Karpas-422 (cell line): ENCODE data around the gene PFKFB2. TPM values are rescaled to one million over a fixed set of nuclear protein-coding genes. Genes with fewer than 3 reads are reported as not detected.

Experiments
- DNase-seq: peaks from one replicate; pipeline ENCODE4 v3.0.0-alpha.2; 2015
- H2AFZ ChIP-seq: fragments of 200-600 bp; sonication (generic); 2 replicates; pipeline ENCODE4 v1.6.1; 2014; ENCODE audit warnings: antibody characterized with exemption, low read length, mixed read lengths
- H3K27ac ChIP-seq: fragments of 200-600 bp; sonication (generic); 2 replicates; pipeline ENCODE4 v1.5.1; 2014; ENCODE audit warnings: mild to moderate bottlenecking, low read length, moderate library complexity
- H3K27me3 ChIP-seq: fragments of 200-600 bp; sonication (generic); 2 replicates; pipeline ENCODE4 v1.6.1; 2014; ENCODE audit warnings: low read length, mixed read lengths
- H3K36me3 ChIP-seq: fragments of 200-600 bp; sonication (generic); 2 replicates; pipeline ENCODE4 v1.6.1; 2014; ENCODE audit warnings: low read length, mixed read lengths; ENCODE audit not compliant: insufficient read depth
- H3K4me1 ChIP-seq: fragments of 200-600 bp; sonication (generic); 2 replicates; pipeline ENCODE4 v1.6.1; 2014; ENCODE audit warnings: mild to moderate bottlenecking, low read length, mixed read lengths
- H3K4me2 ChIP-seq: fragments of 200-600 bp; sonication (generic); 2 replicates; pipeline ENCODE4 v1.6.1; 2014; ENCODE audit warnings: low read length, low read depth, mild to moderate bottlenecking; ENCODE audit not compliant: poor library complexity, severe bottlenecking
- H3K4me3 ChIP-seq: fragments of 200-600 bp; sonication (generic); 2 replicates; pipeline ENCODE4 v1.5.1; 2014; ENCODE audit warnings: mild to moderate bottlenecking, antibody characterized with exemption, low read length, mixed read lengths
- H3K79me2 ChIP-seq: fragments of 200-600 bp; sonication (generic); 2 replicates; pipeline ENCODE4 v1.6.1; 2014; ENCODE audit warnings: mild to moderate bottlenecking, low read length, mixed read lengths
- H3K9ac ChIP-seq: fragments of 200-600 bp; sonication (generic); 2 replicates; pipeline ENCODE4 v1.6.0; 2014; ENCODE audit warnings: low read length
- H3K9me2 ChIP-seq: fragments of 200-600 bp; sonication (generic), shearing (Covaris generic); replicated peaks from 2 replicates; pipeline ENCODE4 v1.6.0; 2014; ENCODE audit warnings: mild to moderate bottlenecking, low read length, moderate library complexity; ENCODE audit not compliant: insufficient read depth
- H3K9me3 ChIP-seq: fragments of 300-700, 200-600 bp; sonication (generic); 2 replicates; pipeline ENCODE4 v1.6.1; 2014; ENCODE audit warnings: low read length, mixed read lengths
- H4K20me1 ChIP-seq: fragments of 200-600 bp; sonication (generic); 2 replicates; pipeline ENCODE4 v1.6.1; 2014; ENCODE audit warnings: mild to moderate bottlenecking, antibody characterized with exemption, low read length, low read depth; ENCODE audit not compliant: insufficient read depth
- total RNA-seq: library from RNA; depleted of rRNA; stranded (reverse); fragments of >200 nt; shearing (Covaris generic); gene quantifications from 2 replicates; pipeline ENCODE4 v1.2.3, GENCODE V29; 2014; ENCODE audit warnings: low replicate concordance; rRNA removed

PFKFB2 gene
- total RNA-seq, 1 experiment from 2014 or later = 0.07 TPM

GRCh38 chr1:207109004-207109403 is 55.9 kb downstream of the PFKFB2 start:
- Histone ChIP-seq H3K4me1 (no peaks in the 10 kb centered on the region), H3K9me3 (no peaks in the 10 kb centered on the region), H3K79me2 (no peaks in the 10 kb centered on the region), H3K9ac (no peak overlapping the region), H3K4me2 (no peak overlapping the region), H3K27me3 (no peaks in the 10 kb centered on the region), H4K20me1 (no peaks in the 10 kb centered on the region), H2AFZ (no peak overlapping the region), H3K36me3 (no peaks in the 10 kb centered on the region), H3K4me3 (no peak overlapping the region), H3K9me2 (no peaks in the 10 kb centered on the region), H3K27ac (no peak overlapping the region)
- no peak for DNase-seq

DNA sequence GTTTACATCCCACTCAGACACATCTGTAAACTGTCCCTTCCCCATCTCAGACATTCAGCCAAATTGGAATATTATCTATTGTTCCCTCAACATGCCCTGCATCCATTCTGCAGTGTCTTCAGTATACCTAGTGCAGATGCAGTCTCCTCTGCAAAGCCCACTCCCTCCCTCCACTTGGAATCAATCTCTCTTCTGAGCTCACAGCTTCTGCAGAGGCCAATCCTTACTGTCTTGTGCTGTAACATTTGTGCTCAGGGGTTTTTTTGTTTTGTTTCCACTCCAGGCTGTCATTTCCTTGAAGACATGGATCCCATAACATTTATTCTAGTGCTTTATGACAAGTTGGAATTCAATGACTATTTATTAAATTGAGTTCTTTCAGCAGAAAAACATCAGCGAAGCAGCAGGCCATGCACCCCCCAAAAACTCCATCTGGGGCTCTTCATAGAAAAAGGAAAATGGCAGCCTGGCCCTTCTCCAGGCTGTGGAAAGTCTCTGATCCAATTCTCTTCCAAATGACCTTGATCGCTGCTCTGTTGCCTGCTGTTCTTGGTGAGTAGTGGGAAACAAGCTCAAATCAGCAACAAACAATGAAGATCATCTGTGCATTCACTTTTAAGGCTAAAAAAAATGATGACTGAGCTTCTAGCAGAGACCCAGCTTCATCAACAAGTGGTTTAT is 59.7 kb downstream of the PFKFB2 start:
- H3K79me2 ChIP-seq = no peaks in the 10 kb centered on the region
- H2AFZ ChIP-seq = no peak overlapping the region

GRCh38 chr1:207115269-207115668 is 62.2 kb downstream of the PFKFB2 start:
- no peaks in the 10 kb centered on the region for H3K36me3 ChIP-seq

More for the DNA sequence above, 59.7 kb downstream of the PFKFB2 start:
- Histone ChIP-seq H4K20me1 (no peaks in the 10 kb centered on the region), H3K4me1 (no peaks in the 10 kb centered on the region), H3K9me2 (no peaks in the 10 kb centered on the region), H3K4me3 (no peak overlapping the region), H3K9ac (no peak overlapping the region), H3K9me3 (no peaks in the 10 kb centered on the region), H3K27me3 (no peaks in the 10 kb centered on the region), H3K27ac (no peak overlapping the region), H3K4me2 (no peak overlapping the region), H3K36me3 (no peaks in the 10 kb centered on the region)
- DNase-seq = no peak

GRCh38 chr1:207124389-207124788 is 71.3 kb downstream of the PFKFB2 start:
- H3K36me3 ChIP-seq = no peaks in the 10 kb centered on the region
- H3K27ac ChIP-seq = no peak overlapping the region
- no peaks in the 10 kb centered on the region for H4K20me1 ChIP-seq
- no peaks in the 10 kb centered on the region for H3K4me1 ChIP-seq
- H3K27me3 ChIP-seq = peaks cover 3% of the 10 kb centered on the region; the same call in 1 of the 2 replicates
- H2AFZ ChIP-seq = no peak overlapping the region
- H3K9me2 ChIP-seq = no peaks in the 10 kb centered on the region
- H3K9ac ChIP-seq = no peak overlapping the region
- no peaks in the 10 kb centered on the region for H3K79me2 ChIP-seq
- H3K4me2 ChIP-seq = no peak overlapping the region
- DNase-seq = no peak
- H3K9me3 ChIP-seq = peaks cover 17% of the 10 kb centered on the region
- no peak overlapping the region for H3K4me3 ChIP-seq

More at GRCh38 chr1:207115269-207115668, 62.2 kb downstream of the PFKFB2 start:
- no peak for DNase-seq
- Histone ChIP-seq H3K27me3 (no peaks in the 10 kb centered on the region), H4K20me1 (no peaks in the 10 kb centered on the region), H3K4me2 (no peak overlapping the region), H3K9ac (no peak overlapping the region), H3K4me1 (no peaks in the 10 kb centered on the region), H2AFZ (no peak overlapping the region), H3K9me3 (no peaks in the 10 kb centered on the region), H3K27ac (no peak overlapping the region), H3K4me3 (no peak overlapping the region), H3K9me2 (no peaks in the 10 kb centered on the region), H3K79me2 (no peaks in the 10 kb centered on the region)

- no peaks in the 10 kb centered on the region for H3K79me2 ChIP-seq
- H3K9ac ChIP-seq = no peak overlapping the region
- H3K27ac ChIP-seq = no peak overlapping the region
- no peaks in the 10 kb centered on the region for H4K20me1 ChIP-seq
- no peak overlapping the region for H3K4me3 ChIP-seq
- peaks cover 18% of the 10 kb centered on the region for H3K9me3 ChIP-seq
- H3K4me1 ChIP-seq = no peaks in the 10 kb centered on the region
- H2AFZ ChIP-seq = no peak overlapping the region
- no peak overlapping the region for H3K4me2 ChIP-seq
- H3K9me2 ChIP-seq = no peaks in the 10 kb centered on the region
- H3K27me3 ChIP-seq = peaks cover 3% of the 10 kb centered on the region; the same call in 1 of the 2 replicates
- no peaks in the 10 kb centered on the region for H3K36me3 ChIP-seq
- no peak for DNase-seq
These were observed 75.4 kb downstream of the PFKFB2 start for GRCh38 chr1:207128336-207128921.

GRCh38 chr1:207129053-207129452 is 76.0 kb downstream of the PFKFB2 start:
- H3K36me3 ChIP-seq = no peaks in the 10 kb centered on the region
- H3K27me3 ChIP-seq = peaks cover 3% of the 10 kb centered on the region; the same call in 1 of the 2 replicates

More at GRCh38 chr1:207129053-207129452, 76.0 kb downstream of the PFKFB2 start:
- H3K4me3 ChIP-seq = no peak overlapping the region
- no peaks in the 10 kb centered on the region for H3K9me2 ChIP-seq
- H3K79me2 ChIP-seq = no peaks in the 10 kb centered on the region
- peaks cover 18% of the 10 kb centered on the region for H3K9me3 ChIP-seq
- H3K4me2 ChIP-seq = no peak overlapping the region
- no peaks in the 10 kb centered on the region for H4K20me1 ChIP-seq
- no peak overlapping the region for H3K9ac ChIP-seq
- H2AFZ ChIP-seq = no peak overlapping the region
- no peaks in the 10 kb centered on the region for H3K4me1 ChIP-seq
- no peak for DNase-seq
- no peak overlapping the region for H3K27ac ChIP-seq

Other genes with a start within 250 kb of the PFKFB2 start
- gene IL20, start 187.7 kb upstream of the PFKFB2 start, total RNA-seq = not detected in 2 replicates
- gene IL24, start 155.8 kb upstream of the PFKFB2 start, total RNA-seq = not detected in 2 replicates
- gene FCMR, start 131.3 kb upstream of the PFKFB2 start, total RNA-seq = not detected in 2 replicates
- not detected in 2 replicates for gene PIGR, start 106.8 kb upstream of the PFKFB2 start, total RNA-seq
- not detected in 2 replicates for gene FCAMR, start 82.8 kb upstream of the PFKFB2 start, total RNA-seq
- not detected in 2 replicates for gene C1orf116, start 20.5 kb upstream of the PFKFB2 start, total RNA-seq
- gene YOD1, start 2.1 kb upstream of the PFKFB2 start, total RNA-seq = not detected in 2 replicates
- not detected in 2 replicates for gene C4BPB, start 35.6 kb downstream of the PFKFB2 start, total RNA-seq
- gene C4BPA, start 51.0 kb downstream of the PFKFB2 start, total RNA-seq = not detected in 2 replicates